Activated CD4-positive, alpha-beta T cell treated with anti-CD3 and anti-CD28 coated beads, Interleukin-10, Interleukin-2, amounts not matched to agents 100 ng/mL and 50 ng/mL, durations not matched to agents 16 hours and 8 hours (primary cell): ENCODE measurements around the gene KRTAP10-4.
"Not testable (repeated sequence)": the region's sequence is repeated elsewhere in the genome, so short reads cannot be mapped to it uniquely, and the experiment has no call there.

Source experiments
- DNase-seq: peaks from one replicate; pipeline ENCODE4 v3.0.0-alpha.2; 2020

The KRTAP10-4 gene

DNA sequence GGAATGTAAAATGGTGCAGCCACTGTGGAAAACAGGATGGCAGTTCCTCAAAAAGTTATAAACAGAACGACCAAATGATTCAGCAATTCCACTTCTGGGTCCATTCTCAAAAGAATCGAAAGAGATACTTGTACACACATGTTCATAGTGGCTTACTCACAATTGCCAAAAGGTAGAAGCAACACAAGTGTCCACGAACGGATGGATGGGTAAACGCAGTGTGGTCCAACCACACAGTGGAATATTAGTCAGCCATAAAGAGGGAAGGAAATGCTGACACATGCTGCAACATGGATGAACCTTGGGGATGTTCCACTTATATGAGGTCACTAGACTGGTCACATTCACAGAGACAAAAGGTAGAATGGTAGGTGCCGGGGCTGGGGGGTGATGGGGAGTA is 38.8 kb upstream of the KRTAP10-4 start:
- DNase-seq = no peak

DNA sequence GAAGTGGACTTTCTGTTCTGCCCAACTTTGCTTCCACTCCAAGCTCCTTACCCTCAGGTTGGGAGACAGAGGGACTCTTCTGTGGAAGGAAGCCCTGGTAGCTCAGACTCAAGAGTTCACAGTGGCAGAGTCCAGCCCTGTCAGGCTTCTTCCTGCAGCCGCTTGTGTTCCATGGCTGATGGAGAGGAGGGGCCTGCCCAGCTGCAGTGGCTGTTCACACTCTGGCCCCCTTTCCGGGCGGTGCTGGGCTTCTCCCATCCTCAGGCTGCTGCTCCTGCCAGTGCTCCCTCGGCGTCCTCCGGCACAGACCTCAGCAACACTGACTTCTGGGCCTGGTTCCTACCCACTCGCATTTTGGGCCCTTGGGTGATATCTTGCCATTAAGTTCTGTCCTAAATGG is 37.6 kb upstream of the KRTAP10-4 start:
- DNase-seq = no peak

DNA sequence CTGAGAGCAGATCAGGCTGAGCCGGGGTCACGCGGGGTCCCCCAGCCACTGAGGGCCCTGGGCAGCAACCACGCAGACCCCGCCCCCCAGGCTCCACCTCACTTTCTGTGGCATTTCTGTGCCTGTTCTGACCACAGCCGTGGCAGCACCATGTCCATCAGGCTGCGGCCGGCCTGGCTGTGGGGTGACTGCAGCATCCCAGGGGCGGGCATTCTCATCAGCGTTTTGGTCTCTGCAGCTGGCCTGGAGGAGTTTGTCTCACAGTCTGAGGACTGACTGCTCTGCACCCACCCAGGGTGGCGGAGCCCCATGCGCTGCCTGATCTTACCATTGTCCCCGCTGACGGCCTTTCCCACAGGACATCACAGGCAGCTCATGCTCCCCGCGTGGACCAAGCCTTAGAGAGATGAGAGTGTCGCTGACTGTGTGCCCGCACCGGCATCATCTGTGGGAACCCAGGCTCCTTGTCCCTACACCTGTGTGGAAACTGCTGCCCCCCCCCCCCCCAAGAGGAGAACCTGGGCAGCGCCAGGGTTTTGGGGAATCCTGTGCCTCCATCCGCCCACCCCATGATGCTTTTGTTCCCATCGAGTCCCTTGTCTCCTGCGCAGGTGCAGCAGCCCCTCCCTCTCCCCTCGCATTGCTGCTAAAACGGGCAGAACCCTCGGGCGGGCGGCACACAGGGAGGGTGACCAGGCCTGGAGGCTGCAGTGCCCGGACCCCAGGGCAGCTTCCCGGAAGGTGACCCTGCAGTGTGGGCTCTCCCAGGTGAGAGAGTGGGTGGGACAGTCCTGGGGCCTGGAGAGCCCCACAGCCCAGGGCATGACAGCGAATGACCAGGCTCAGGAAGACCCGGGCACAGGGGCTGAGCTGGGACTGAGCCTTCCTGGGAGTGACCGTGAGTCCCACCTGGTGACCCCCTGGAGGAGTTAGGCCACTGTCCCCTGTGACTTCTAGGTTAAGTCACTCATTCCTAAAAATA is 35.3 kb upstream of the KRTAP10-4 start:
- no peak for DNase-seq

DNA sequence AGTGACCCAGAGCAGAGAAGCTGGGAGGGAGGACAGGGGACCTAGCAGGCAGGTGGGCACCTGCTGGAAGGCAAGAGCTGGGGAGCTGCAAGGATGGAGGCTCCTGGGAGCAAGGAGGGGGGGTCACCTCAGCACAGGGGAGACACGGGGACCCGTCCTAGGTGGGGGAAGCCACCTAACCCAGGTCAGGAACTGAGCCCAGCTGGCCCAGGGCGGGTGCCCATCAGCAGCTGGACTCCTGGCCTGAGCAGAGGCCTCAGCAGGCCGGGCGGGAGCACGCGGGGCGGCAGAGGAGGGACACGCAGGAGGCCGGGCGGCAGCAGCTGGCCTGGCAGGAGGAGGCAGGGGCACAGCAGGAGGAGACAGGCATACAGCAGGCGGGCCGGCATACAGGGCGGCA is 34.5 kb upstream of the KRTAP10-4 start:
- no peak for DNase-seq

DNA sequence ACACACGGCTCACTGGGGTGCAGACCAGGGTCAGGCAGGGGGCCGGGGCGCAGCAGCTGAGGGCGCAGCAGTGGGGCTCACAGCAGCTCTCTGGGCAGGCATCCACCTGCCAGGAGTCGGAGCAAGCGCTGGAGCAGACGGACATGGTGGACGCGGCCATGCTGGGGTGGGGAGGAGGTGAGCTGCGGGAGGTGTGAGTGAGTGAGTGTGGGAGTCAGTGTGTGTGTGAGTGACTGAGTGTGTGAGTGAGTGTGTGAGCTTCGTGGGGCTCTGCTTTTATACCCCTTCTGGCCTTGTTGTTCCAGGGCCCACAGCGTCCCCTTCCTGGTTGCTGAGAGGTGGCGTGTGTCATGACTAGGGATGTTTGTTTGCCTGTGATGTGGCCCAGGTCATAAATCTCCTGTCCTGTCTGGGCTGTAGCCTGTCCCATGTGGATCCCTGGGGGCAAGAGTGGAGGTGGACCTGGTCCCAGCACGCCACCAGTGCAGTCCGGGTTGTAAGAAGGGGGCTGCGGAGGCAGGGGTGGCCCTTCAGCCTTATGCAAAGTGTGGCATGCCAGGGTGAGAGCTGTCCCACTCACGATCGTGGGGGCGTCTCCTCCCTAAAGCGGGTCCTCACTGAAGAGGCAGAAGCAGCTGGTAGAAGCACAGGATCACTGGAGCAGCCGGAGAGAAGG is 33.4 kb upstream of the KRTAP10-4 start, which contains the start of gene KRTAP10-1:
Gene KRTAP10-1, minus strand, starts transcription at position 205 of the 676 bp plus-strand sequence. Its CDS starts 45 bp downstream, at position 160.
- no peak for DNase-seq

DNA sequence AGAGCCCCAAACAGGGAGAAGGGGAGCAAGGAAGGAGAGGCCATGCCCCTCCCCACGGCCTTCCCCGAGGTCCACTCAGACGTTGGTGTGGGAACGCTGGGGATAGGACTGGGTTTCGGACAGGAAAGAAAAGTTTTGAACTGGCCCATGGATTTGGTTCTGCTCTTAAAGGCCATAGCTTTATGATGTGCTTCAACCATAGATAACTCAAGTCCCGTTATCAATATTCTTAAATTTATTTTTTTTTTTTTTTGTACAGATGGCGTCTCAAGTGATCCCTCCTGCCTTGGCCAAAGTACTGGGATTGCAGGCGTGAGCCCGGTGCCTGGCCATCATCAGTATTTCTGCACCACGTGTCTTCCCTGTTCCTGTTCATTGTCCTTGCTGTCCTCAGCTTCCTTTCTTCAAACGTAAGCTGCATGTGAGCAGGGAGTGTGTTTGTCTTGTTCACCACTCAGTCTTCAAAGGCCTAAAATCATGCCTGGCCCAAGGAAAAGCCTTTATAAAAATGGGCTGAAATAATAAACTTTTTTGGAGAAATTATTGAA is 32.7 kb upstream of the KRTAP10-4 start:
- no peak for DNase-seq

DNA sequence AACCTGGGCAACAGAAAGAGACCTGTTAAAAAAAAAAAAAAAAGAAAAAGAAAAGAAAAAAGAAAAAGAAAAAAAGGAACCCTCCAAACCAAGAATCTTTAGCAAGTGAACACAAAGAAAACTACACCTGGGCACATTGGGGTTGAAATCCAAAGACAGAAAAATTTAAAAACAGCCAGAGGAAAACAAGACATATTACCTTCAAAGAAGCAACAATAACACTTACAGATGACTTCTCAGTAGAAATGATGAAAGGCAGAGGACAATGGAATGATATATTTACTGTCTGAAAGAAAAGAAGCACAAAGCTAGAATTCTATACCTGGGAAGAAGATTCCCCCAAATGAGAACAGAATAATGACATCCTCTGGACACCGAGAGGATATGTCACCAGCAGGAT is 30.8 kb upstream of the KRTAP10-4 start:
- no peak for DNase-seq

DNA sequence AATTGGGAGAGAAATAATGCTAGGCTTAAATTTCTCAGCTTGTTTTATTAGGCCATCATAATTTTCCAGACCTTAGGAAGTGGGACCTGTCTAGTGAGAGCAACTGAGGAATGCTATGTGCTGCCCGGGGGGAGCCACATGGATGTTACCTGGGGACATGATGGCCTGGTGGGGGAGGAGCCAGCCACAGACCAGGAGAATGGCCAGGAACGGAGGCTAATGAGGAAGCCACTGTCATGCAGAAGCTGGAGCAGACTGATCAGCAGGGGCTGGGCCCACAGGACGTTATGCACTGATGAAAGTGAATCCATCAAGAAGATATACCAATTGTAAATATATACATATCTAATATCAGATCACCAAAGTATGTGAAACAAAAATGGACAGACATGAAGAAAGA is 29.0 kb upstream of the KRTAP10-4 start:
- no peak for DNase-seq

DNA sequence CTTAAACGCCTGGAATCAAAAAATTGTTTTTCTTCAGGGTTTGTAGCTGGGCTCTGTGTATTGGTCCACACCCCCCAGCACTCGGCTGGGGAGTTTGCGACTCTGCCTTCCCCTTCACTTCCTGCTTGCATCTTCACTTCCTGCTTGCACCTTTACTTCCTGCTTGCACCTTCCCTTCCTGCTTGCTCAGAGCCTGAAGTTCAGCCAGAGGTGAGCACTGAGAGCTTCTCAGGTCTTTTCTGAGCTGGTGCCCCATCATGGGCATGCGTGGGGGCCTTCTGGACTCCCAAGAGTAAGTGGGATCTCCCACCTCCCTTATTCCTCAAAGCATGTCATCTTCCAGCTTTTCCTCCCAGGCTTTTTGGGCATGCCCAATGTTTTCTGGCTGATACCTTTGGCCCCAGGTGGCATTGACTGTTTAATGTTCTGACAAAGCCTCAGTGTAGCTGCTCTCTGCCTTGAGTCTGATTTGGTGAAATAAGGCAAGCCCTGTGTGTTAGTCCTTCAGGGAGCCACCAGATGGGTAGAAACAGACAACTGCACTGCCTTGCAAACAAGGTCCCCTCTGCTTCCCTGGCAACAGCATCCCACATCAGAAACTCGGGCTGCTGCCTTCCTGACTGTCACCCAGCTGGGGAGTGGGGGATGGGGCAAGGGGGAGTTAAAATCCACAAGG is 25.7 kb upstream of the KRTAP10-4 start:
- DNase-seq = peak; percentile 9

DNA sequence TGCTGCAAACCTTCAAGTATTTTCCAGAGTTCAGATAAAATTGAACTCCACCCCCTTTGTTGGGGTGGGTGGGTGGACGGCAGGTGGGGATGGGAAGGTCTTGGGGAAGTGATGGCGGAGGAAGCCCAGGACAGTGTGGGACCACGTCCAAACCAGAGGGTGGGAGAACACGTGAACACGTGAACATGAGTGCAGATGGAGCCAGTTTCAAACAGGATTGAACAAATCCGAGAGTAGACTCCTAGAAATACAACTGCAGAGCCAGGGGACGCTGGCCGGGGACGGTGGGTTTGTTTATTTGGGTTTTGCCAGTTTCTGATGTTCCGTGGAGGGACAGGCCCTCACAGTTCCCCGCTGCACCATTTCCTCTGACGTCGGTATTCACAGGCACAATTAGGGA is 25.1 kb upstream of the KRTAP10-4 start:
- no peak for DNase-seq

DNA sequence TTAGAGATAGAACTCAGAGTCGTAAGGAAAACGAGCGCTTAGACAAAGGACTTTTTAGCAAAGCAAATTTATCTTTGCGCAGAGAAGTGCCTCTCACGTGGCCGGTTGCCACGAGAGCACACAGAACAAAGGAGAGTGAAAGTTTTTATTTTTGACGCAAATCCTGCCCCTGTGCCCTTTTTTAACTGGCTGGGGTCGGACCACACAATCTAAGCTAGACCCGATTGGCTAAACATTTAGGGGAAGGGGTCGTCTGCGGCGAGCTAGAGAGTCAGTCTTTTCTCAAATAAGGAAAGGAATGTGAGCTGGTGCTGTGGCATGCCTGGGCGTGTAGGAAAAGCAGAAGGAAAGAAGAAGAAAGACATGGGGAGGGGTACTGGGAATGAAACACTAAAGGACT is 24.6 kb upstream of the KRTAP10-4 start:
- no peak for DNase-seq

DNA sequence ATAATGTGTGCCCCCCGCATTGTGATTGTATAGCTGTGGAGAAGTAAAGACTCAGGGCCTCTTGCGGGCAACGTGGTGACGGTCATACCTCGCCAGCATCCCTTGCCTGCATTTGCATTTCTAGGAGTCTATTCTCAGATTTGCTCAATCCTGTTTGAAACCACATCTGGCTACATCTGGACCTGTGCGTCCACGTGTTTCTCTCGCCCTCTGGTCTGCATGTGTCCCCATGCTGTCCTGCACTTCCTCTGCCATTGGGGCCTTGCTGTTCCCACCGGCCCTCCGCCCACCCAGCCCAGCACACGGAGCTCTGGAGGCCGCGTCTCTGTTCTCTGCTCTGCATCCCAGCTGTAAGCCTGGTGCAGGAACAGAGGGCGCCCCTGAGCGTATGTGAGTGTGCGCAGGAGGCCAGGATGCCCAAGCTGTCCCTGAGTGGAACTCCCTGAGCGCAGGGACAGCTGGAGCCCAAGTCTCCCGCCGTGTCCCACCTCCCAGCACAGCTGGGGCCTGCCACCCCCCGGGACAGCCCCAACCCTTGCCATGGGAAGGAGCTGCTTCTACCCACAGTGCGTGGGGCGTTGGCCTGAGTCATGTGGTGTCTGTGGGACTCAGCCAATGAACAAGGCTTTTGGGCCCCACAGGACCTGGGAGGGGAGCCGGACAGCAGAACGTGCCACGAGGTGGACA is 23.9 kb upstream of the KRTAP10-4 start:
- no peak for DNase-seq

DNA sequence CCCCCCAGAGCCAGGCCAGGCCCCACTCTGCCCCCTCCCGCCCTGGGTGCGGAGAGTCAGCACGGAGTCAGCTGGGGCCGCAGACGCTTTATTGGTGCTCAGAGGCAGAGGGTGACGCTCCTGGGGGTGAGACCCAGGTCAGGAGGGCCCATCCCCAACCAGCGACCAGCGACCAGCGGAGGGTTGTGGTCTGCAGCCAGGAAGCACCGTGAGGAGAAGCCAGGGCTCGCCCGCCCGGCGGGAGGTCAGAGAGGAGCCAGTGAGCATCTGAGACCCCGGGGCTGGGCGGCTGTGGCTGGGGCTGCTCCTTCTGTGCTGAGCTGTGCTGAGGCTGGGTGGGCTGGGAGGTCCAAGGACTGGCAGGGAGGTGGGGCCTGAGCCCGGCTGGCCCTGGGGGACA is 23.2 kb upstream of the KRTAP10-4 start:
- DNase-seq = not testable (repeated sequence)

DNA sequence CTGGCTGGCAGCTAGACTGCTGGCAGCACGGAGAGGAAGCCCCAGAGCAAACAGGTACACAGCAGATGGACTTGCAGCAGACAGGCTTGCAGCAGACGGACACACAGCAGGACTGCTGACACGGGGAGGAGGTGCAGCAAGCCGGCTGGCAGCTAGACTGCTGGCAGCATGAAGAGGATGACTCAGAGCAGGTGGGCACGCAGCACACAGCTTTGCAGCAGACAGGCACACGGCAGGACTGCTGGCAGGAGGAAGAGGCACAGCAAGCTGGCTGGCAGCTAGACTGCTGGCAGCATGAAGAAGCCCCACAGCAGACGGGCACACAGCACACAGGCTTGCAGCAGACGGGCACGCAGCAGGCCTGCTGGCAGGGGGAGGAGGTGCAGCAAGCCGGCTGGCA is 22.7 kb upstream of the KRTAP10-4 start:
- no peak for DNase-seq

DNA sequence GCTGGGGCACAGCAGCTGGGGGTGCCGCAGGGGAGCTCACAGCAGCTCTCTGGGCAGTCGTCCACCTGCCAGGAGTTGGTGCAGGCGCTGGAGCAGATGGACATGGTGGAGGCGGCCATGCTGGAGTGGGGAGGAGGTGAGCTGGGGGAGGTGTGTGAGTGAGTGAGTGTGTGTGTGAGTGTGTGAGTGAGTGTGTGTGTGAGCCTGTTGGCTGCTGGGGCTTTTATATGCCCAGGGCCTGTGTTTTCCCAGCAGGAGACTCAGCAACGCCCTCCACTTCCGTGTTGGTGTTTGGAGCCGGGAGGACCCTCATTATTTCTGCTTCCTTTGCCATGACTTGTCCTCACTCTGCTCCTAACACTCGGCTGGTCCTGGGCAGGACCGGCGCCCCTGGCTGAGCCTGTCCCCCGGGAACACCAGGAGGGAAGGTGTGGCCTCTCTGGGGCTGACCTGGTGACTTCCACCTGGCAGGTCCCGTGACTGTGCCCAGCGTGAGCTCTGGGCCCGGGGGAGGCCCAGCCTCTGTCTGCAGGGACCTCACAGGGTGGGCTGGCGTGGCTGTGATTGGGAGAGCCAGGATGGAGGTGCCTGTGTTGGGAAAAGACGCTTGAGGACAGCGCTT is 22.1 kb upstream of the KRTAP10-4 start, which contains the start of gene KRTAP10-2:
Gene KRTAP10-2, minus strand, starts transcription at position 166 of the 622 bp plus-strand sequence. Its CDS starts 47 bp downstream, at position 119.
- DNase-seq = no peak

DNA sequence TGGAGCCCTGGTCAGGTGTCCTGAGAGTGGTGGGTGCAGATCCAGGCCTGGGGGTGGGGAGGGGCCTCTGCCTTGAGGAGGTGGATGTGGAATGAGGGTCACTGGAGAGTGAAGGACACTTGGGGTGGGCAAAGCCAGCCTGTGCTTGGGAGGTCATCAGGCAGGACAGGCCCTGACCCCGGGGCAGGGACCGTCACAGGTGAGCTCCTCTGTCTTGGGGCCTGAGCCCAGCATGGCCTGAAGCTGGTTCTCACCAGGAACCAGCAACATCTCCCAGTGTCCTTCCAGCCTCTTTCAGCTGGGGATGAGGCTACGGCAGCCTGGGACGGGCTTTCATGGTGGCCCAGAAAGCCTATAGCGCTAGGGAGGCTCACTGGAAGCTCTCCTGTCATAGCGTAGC is 21.4 kb upstream of the KRTAP10-4 start:
- no peak for DNase-seq

DNA sequence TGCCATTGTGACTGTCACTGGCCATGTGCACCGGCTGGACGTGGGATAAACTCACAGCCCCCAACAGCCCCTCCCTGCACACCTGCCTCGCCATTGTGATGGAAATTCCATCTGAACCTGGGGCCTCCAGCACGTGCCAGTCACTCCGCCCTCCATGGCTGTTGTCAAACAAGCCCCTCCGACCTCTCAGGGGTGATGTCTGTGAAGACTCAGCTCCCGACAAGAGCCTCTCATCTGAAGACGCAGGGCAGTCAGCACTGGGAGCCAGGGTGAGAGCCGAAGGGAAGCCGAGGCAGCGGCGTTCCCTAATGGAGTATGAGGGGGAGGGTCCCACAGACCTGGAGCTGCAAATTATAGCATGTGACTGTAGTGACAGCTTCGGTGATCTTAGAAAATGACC is 20.8 kb upstream of the KRTAP10-4 start:
- no peak for DNase-seq

DNA sequence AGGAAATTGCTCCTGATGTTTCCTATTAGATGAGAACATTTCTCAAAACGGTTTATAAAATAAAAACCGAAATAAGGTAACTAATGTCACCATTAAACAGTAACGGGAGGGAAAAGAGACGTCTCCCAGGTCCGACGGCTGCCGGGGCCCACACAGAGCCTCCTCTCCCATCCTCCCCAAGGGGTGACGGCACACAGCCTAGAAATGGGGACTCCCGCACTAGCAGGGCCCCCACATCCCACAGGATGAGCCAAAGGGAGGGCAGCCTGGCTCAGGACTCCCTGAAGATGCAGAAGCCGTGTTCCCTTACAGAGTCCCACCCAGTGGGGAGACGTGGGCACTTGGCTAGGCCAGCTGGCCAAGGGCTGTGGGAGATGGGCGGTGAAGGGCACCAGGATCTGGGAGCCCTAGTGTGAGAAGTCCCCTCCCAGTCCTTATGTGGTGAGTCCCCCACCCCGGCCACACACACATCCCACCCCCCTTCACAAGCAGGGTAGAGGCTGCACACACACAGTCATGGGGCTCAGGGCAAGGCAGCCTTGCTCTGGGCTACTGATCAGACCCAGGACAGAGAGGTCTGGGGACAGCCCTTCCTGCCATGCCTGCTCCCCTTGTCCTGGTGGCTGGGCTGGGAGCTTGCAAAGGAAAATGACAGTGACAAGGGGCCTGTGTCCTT is 18.2 kb upstream of the KRTAP10-4 start:
- DNase-seq = no peak

DNA sequence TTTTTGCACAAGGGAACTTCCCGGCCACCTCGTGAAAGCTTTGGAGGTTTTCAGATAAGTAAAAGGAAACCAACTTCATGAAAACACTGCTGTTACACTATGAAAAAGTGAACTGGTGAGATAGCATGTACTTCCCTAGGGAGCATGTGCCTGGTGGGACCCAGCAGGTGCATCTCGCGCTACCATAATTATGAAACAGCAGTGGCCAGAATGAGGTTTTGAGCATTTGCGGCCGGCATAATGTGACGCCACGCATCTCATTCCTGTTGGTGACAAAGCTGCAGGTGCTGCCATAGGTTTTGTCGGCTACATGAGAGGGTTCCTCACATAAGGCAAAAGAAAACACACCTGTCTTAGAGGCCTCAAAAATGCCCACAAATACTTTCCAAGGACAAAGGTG is 16.6 kb upstream of the KRTAP10-4 start:
- DNase-seq = no peak

DNA sequence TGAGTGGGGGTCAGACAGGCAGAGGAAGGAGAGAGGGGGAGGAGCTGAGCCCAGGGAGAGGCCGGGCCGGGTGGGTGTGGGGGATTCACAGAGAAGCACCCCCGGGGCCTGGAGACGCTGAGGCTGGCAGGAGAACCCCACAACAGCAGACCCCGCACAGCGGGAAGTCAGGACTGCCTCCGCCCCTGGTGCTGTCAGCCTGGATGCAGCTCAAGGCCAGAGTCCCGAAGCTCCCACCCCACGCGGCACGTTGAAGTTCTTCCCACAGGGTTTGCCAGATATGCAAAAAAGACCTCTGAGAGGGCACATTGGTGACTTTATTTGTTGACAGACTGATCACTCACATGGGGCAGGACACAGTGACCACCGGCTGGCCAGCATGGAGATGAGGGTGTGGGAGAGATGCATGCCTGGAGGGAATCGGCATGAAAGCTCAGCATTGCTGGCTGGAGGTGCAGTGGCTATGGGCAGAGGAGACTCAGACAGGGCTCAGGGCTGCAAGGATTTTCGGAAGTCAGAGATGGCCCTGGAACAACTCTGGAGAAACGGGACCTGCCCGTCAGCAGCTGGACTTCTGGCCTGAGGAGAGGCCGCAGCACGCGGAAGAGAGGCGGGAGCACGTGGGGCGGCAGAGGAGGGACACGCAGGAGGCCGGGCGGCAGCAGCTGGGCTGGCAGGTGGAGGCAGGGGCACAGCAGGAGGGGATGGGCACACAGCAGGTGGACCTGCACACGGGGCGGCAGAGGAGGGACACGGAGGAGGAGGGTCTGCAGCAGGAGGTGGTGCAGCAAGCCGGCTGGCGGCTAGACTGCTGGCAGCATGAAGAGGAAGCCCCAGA is 15.8 kb upstream of the KRTAP10-4 start:
- DNase-seq = no peak

DNA sequence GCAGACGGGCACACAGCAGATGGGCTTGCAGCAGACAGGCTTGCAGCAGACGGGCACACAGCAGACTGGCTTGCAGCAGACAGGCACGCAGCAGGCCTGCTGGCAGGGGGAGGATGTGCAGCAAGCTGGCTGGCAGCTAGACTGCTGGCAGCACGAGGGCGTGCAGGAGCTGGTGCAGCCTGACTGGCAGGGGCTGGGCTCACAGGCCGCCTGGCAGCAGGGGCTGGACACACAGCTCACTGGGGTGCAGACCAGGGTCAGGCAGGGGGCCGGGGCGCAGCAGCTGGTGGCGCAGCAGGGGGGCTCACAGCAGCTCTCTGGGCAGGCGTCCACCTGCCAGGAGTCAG is 15.2 kb upstream of the KRTAP10-4 start:
- DNase-seq = not testable (repeated sequence)
